GM18861 (cell line): ENCODE measurements around the gene DBF4.
"Not testable (repeated sequence)": the region's sequence is repeated elsewhere in the genome, so short reads cannot be mapped to it uniquely, and the experiment has no call there.

Experiments used
- ATAC-seq: cut with Tn5 transposase; IDR thresholded peaks from one replicate; pipeline ENCODE4 v1.9.1; 2021; ENCODE audit not compliant: unreplicated experiment

The DBF4 gene

GRCh38 chr7:87876040-87876868 lies at the start of gene DBF4, which contains the start of gene SLC25A40:
TSS of gene DBF4 (plus strand) at chr7:87876493. CDS start at chr7:87876733, 240 bp downstream.
TSS of gene SLC25A40 (minus strand) at chr7:87876360. CDS start at chr7:87858727, 17,633 bp downstream.
- peak; percentile 78 for ATAC-seq

- ATAC-seq: not testable (repeated sequence)
These were observed 47.9 kb upstream of the DBF4 start for GRCh38 chr7:87828383-87828782.

- no peak for ATAC-seq
These were observed 45.2 kb upstream of the DBF4 start for GRCh38 chr7:87831097-87831496.

- no peak for ATAC-seq
These were observed 43.2 kb upstream of the DBF4 start for GRCh38 chr7:87833130-87833529.

GRCh38 chr7:87837597-87837996 lies 38.7 kb upstream of the DBF4 start:
- no peak for ATAC-seq

GRCh38 chr7:87850836-87851593 lies 25.3 kb upstream of the DBF4 start:
- no peak for ATAC-seq

- ATAC-seq: no peak
These were observed 24.0 kb upstream of the DBF4 start for GRCh38 chr7:87852306-87852705.

- no peak for ATAC-seq
These were observed 22.9 kb upstream of the DBF4 start for GRCh38 chr7:87853237-87853864.

- no peak for ATAC-seq
These were observed 17.7 kb upstream of the DBF4 start for GRCh38 chr7:87858417-87859100.

- ATAC-seq: no peak
These were observed 10.2 kb upstream of the DBF4 start for GRCh38 chr7:87866089-87866488.

GRCh38 chr7:87866533-87866932 lies 9.8 kb upstream of the DBF4 start:
- ATAC-seq: not testable (repeated sequence)

- no peak for ATAC-seq
These were observed 5.8 kb upstream of the DBF4 start for GRCh38 chr7:87870471-87870870.

- no peak for ATAC-seq
These were observed 3.9 kb upstream of the DBF4 start for GRCh38 chr7:87872346-87872745.

- not testable (repeated sequence) for ATAC-seq
These were observed 3.0 kb upstream of the DBF4 start for GRCh38 chr7:87873328-87873727.

GRCh38 chr7:87874066-87874465 lies 2.2 kb upstream of the DBF4 start:
- no peak for ATAC-seq

- ATAC-seq: peak; percentile 8
These were observed 898 bp upstream of the DBF4 start for GRCh38 chr7:87875151-87876039.

- no peak for ATAC-seq
These were observed 559 bp downstream of the DBF4 start for GRCh38 chr7:87876869-87877234.

- no peak for ATAC-seq
These were observed 1.2 kb downstream of the DBF4 start for GRCh38 chr7:87877366-87878040.

- ATAC-seq: no peak
These were observed 2.0 kb downstream of the DBF4 start for GRCh38 chr7:87878208-87878735.
